ENCODE measurements around the gene DGKE.

Gene DGKE

GRCh38 chr17:56909742-56910508 is 76.0 kb downstream of the DGKE start:
- Histone ChIP-seq H3K36me3 (ENCODE audit: insufficient read depth, low read length) (peaks cover 34% of the 10 kb centered on the region), H3K4me1 (ENCODE audit: insufficient read depth, low read length) (peaks cover 2% of the 10 kb centered on the region; the same call in 1 of the 2 replicates), H3K4me3 (ENCODE audit: low read length) (no peak overlapping the region), H3K27ac (ENCODE audit: low read depth, low read length) (no peak overlapping the region), H3K27me3 (ENCODE audit: insufficient read depth, low read length) (peaks cover 24% of the 10 kb centered on the region), H3K9me3 (ENCODE audit: insufficient read depth, low read depth, low read length) (no peaks in the 10 kb centered on the region), H3K9ac (ENCODE audit: low read depth, low read length) (no peak overlapping the region)
- WGBS, result 94% methylated on average over 6 of the region's 6 CpGs

- Histone ChIP-seq H3K27ac (ENCODE audit: low read depth, low read length) (no peak overlapping the region), H3K27me3 (ENCODE audit: insufficient read depth, low read length) (peaks cover 32% of the 10 kb centered on the region), H3K9ac (ENCODE audit: low read depth, low read length) (no peak overlapping the region), H3K4me1 (ENCODE audit: insufficient read depth, low read length) (peaks cover 4% of the 10 kb centered on the region; the same call in 1 of the 2 replicates), H3K36me3 (ENCODE audit: insufficient read depth, low read length) (peaks cover 29% of the 10 kb centered on the region), H3K4me3 (ENCODE audit: low read length) (no peak overlapping the region), H3K9me3 (ENCODE audit: insufficient read depth, low read depth, low read length) (no peaks in the 10 kb centered on the region)
- 81% methylated on average over 7 of the region's 7 CpGs for WGBS
Measured at GRCh38 chr17:56910509-56911235, 76.7 kb downstream of the DGKE start.

GRCh38 chr17:56912105-56912999 is 78.4 kb downstream of the DGKE start:
- no peaks in the 10 kb centered on the region for H3K9me3 ChIP-seq (ENCODE audit: insufficient read depth, low read depth, low read length)
- peaks cover 12% of the 10 kb centered on the region for H3K36me3 ChIP-seq (ENCODE audit: insufficient read depth, low read length)
- no peak overlapping the region for H3K27ac ChIP-seq (ENCODE audit: low read depth, low read length)
- H3K9ac ChIP-seq (ENCODE audit: low read depth, low read length), result no peak overlapping the region
- peaks cover 34% of the 10 kb centered on the region for H3K27me3 ChIP-seq (ENCODE audit: insufficient read depth, low read length)
- H3K4me3 ChIP-seq (ENCODE audit: low read length), result peak overlapping the region; percentile 85
- peaks cover 4% of the 10 kb centered on the region; the same call in 1 of the 2 replicates for H3K4me1 ChIP-seq (ENCODE audit: insufficient read depth, low read length)
- whole genome bisulfite sequencing, result 95% methylated on average over 21 of the region's 21 CpGs

DNA sequence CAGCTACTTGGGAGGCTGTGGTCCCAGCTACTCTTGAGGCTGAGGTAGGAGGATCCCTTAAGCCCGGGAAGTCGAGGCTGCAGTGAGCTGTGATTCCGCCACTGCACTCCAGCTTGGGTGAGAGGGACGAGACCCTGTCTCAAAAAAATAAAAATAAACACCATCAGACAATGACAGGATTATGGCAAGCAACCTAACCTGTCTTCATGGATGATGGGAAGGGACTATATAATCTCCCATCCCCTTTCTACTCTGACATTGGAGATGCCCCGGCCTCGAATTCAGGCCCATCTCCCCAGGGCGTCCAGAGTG is 79.0 kb downstream of the DGKE start:
- H3K4me1 ChIP-seq (ENCODE audit: insufficient read depth, low read length), result peaks cover 4% of the 10 kb centered on the region; the same call in 1 of the 2 replicates
- peak overlapping the region; percentile 85 for H3K4me3 ChIP-seq (ENCODE audit: low read length)
- 65% methylated on average over 6 of the region's 7 CpGs for WGBS
- no peaks in the 10 kb centered on the region for H3K9me3 ChIP-seq (ENCODE audit: insufficient read depth, low read depth, low read length)
- peaks cover 34% of the 10 kb centered on the region for H3K27me3 ChIP-seq (ENCODE audit: insufficient read depth, low read length)
- peak overlapping the region; percentile 88; the same call in 1 of the 2 replicates for H3K9ac ChIP-seq (ENCODE audit: low read depth, low read length)
- no peak overlapping the region for H3K27ac ChIP-seq (ENCODE audit: low read depth, low read length)
- H3K36me3 ChIP-seq (ENCODE audit: insufficient read depth, low read length), result peaks cover 6% of the 10 kb centered on the region

DNA sequence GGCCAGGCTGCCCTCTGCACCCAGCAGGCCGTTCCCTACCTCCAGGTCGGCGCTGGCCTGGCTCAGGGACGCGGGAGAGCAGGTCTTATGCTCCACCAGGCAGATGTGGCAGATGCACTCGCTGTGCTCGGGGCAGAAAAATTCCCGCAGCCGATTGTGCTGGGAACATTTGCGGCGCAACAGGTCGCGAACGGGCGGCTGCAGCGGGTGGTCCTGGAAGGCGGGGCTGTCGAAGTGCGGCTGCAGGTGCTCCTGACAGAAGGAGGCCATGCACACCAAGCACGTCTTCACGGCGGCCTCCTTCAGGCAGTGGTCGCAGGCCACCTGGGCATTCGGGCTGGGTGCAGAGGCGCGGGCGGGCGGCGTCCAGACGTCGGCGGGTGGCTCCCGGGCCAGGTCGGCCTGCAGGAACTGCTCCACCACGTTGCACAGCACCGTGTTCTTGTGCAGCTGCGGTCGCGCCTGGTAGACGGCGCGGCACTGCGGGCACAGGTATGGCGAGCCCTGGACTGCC is 79.5 kb downstream of the DGKE start:
- 3% methylated on average over 44 of the region's 44 CpGs for WGBS
- Histone ChIP-seq H3K9me3 (ENCODE audit: insufficient read depth, low read depth, low read length) (no peaks in the 10 kb centered on the region), H3K4me1 (ENCODE audit: insufficient read depth, low read length) (peaks cover 4% of the 10 kb centered on the region; the same call in 1 of the 2 replicates), H3K36me3 (ENCODE audit: insufficient read depth, low read length) (peaks cover 1% of the 10 kb centered on the region; the same call in 1 of the 2 replicates), H3K27me3 (ENCODE audit: insufficient read depth, low read length) (peaks cover 34% of the 10 kb centered on the region), H3K4me3 (ENCODE audit: low read length) (peak overlapping the region; percentile 85), H3K27ac (ENCODE audit: low read depth, low read length) (no peak overlapping the region), H3K9ac (ENCODE audit: low read depth, low read length) (peak overlapping the region; percentile 88; the same call in 1 of the 2 replicates)

- Histone ChIP-seq H3K9ac (ENCODE audit: low read depth, low read length) (peak within 1 kb of the TSS; percentile 88), H3K36me3 (ENCODE audit: insufficient read depth, low read length) (no peaks in the 10 kb centered on the region), H3K4me3 (ENCODE audit: low read length) (peak within 1 kb of the TSS; percentile 85), H3K9me3 (ENCODE audit: insufficient read depth, low read depth, low read length) (no peaks in the 10 kb centered on the region), H3K27me3 (ENCODE audit: insufficient read depth, low read length) (peaks cover 34% of the 10 kb centered on the region), H3K4me1 (ENCODE audit: insufficient read depth, low read length) (peaks cover 4% of the 10 kb centered on the region; the same call in 1 of the 2 replicates), H3K27ac (ENCODE audit: low read depth, low read length) (no peak within 1 kb of the TSS)
- WGBS, result under 1% methylated on average over 58 of the region's 58 CpGs
Measured at GRCh38 chr17:56913867-56914580, 80.1 kb downstream of the DGKE start, which contains the start of gene TRIM25. TSS of gene TRIM25 (minus strand) at chr17:56914049. CDS start at chr17:56913988, 61 bp downstream.

DNA sequence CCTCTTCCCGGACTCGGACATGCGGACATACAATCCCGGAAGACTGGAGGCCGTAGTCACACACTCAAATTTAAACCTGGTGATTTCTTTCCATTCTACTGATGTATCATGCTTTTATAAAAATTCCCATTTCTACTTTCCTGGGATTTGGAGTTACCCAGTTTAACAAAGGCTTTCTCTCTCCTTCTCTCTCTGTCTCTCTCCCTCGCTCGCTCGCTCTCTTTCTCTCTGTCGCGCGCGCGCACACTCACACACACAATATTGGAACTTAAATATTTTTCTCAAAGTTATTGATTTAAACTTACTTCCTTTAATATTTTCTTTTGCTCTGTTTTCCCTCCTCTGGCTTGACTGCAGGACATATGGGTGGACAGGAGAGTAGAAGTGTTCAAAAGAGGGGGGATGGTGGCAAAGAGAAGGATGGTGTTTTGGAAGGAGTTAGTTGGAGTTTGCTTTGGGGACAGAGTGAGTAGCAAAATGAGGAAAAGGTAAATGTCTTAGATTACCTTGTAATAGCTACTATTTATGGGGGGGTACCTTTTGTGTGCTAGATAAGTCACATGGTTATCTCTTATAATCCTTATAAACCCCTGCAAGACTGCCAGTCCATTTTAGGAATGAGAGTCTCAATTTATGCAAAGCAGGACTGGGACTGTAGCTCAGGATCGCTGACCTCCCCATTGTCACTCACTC is 80.8 kb downstream of the DGKE start:
- no peaks in the 10 kb centered on the region for H3K9me3 ChIP-seq (ENCODE audit: insufficient read depth, low read depth, low read length)
- peaks cover 4% of the 10 kb centered on the region; the same call in 1 of the 2 replicates for H3K4me1 ChIP-seq (ENCODE audit: insufficient read depth, low read length)
- H3K27ac ChIP-seq (ENCODE audit: low read depth, low read length), result no peak overlapping the region
- H3K4me3 ChIP-seq (ENCODE audit: low read length), result peak overlapping the region; percentile 85
- no peaks in the 10 kb centered on the region for H3K36me3 ChIP-seq (ENCODE audit: insufficient read depth, low read length)
- peak overlapping the region; percentile 88 for H3K9ac ChIP-seq (ENCODE audit: low read depth, low read length)
- 14% methylated on average over 10 of the region's 14 CpGs for WGBS
- peaks cover 34% of the 10 kb centered on the region for H3K27me3 ChIP-seq (ENCODE audit: insufficient read depth, low read length)

- Histone ChIP-seq H3K27me3 (ENCODE audit: insufficient read depth, low read length) (peaks cover 30% of the 10 kb centered on the region), H3K9me3 (ENCODE audit: insufficient read depth, low read depth, low read length) (no peaks in the 10 kb centered on the region), H3K36me3 (ENCODE audit: insufficient read depth, low read length) (no peaks in the 10 kb centered on the region), H3K4me1 (ENCODE audit: insufficient read depth, low read length) (peaks cover 4% of the 10 kb centered on the region; the same call in 1 of the 2 replicates), H3K9ac (ENCODE audit: low read depth, low read length) (no peak overlapping the region), H3K4me3 (ENCODE audit: low read length) (no peak overlapping the region), H3K27ac (ENCODE audit: low read depth, low read length) (no peak overlapping the region)
- 94% methylated on average over 4 of the region's 4 CpGs for WGBS
Measured at GRCh38 chr17:56917559-56918296, 83.8 kb downstream of the DGKE start.

- 100% methylated on average over 2 of the region's 3 CpGs for WGBS
- Histone ChIP-seq H3K9me3 (ENCODE audit: insufficient read depth, low read depth, low read length) (no peaks in the 10 kb centered on the region), H3K36me3 (ENCODE audit: insufficient read depth, low read length) (no peaks in the 10 kb centered on the region)
Measured at GRCh38 chr17:56918916-56919315, 85.0 kb downstream of the DGKE start.

More at GRCh38 chr17:56918916-56919315, 85.0 kb downstream of the DGKE start:
- peaks cover 19% of the 10 kb centered on the region for H3K27me3 ChIP-seq (ENCODE audit: insufficient read depth, low read length)
- H3K27ac ChIP-seq (ENCODE audit: low read depth, low read length), result no peak overlapping the region
- H3K4me1 ChIP-seq (ENCODE audit: insufficient read depth, low read length), result peaks cover 4% of the 10 kb centered on the region; the same call in 1 of the 2 replicates
- no peak overlapping the region for H3K9ac ChIP-seq (ENCODE audit: low read depth, low read length)
- no peak overlapping the region for H3K4me3 ChIP-seq (ENCODE audit: low read length)
